H1 (cell line): ENCODE data around the gene NMT1. TPM values are rescaled to one million over a fixed set of nuclear protein-coding genes. Genes with fewer than 3 reads are reported as not detected.
A peak's percentile ranks its signal among the peaks of the same experiment; 100 is the strongest.

ENCODE experiments used
- GABPA ChIP-seq: IDR thresholded peaks from 2 replicates; pipeline ENCODE4 v1.6.1; 2011; ENCODE audit warnings: mild to moderate bottlenecking, low read length, moderate library complexity, borderline replicate concordance; ENCODE audit not compliant: insufficient read depth
- KDM4A ChIP-seq: IDR thresholded peaks from one replicate; pipeline ENCODE4 v1.7.1; 2012; ENCODE audit warnings: low read depth, mild to moderate bottlenecking, moderate library complexity, low read length, inconsistent platforms; ENCODE audit not compliant: severe bottlenecking
- PHF8 ChIP-seq: fragments of 200-600 bp; sonication (generic); conservative IDR thresholded peaks from 2 replicates; pipeline ENCODE4 v1.7.1; 2012; ENCODE audit warnings: low read depth, mild to moderate bottlenecking, inconsistent platforms, low read length, moderate library complexity
- RAD21 ChIP-seq, 2 experiments: IDR thresholded peaks in 1 of 2; conservative IDR thresholded peaks in 1 of 2; 2 replicates each; pipeline ENCODE4 v1.6.1; 2011; ENCODE audit warnings: low read depth in 2 of 2, low read length in 2 of 2, improper control_type of control experiment in 1 of 2, inconsistent platforms in 1 of 2, mild to moderate bottlenecking in 1 of 2, moderate library complexity in 1 of 2
- SUZ12 ChIP-seq: fragments of 200-600 bp; sonication (generic); IDR thresholded peaks from 2 replicates; pipeline ENCODE4 v1.6.1; 2012; ENCODE audit warnings: mild to moderate bottlenecking, inconsistent platforms, low read length, moderate library complexity, mixed read lengths
- polyA plus RNA-seq, 7 experiments: library from polyadenylated mRNA; depleted of rRNA in 3 of 7; stranded (reverse) in 5 of 7; unstranded in 2 of 7; fragments of >200 nt in 5 of 7; fragments of 200-250 nt in 2 of 7; gene quantifications; 1 replicate in 5 of 7; 2 replicates in 1 of 7; 4 replicates in 1 of 7; pipeline versions ENCODE4 v1.2.1 to v1.2.3, GENCODE V29; 2011 to 2013; ENCODE audit warnings: missing spikeins in 2 of 7, mixed read lengths in 2 of 7
- total RNA-seq: library from RNA; stranded (reverse); fragmentation: NEBNext Ultra II Directional; extraction: Animal tissue kit (Norgen Biotek cat#: 25700); gene quantifications from 2 replicates; pipeline ENCODE4 v1.2.1, GENCODE V29; 2021
- TF ChIP-seq, protein P1 (sequence below): IDR thresholded peaks from 2 replicates; pipeline ENCODE4 v1.6.1; 2012; ENCODE audit warnings: inconsistent platforms
- TF ChIP-seq, protein P2 (sequence below): IDR thresholded peaks from 2 replicates; pipeline ENCODE4 v1.6.1; 2012; ENCODE audit warnings: inconsistent platforms

NMT1 gene
- total and polyA plus RNA-seq, 2 of the 8 experiments (the other 6 are each of a cell fraction or from before 2014, with no cell fraction given) = 42.9 to 149 TPM

DNA sequence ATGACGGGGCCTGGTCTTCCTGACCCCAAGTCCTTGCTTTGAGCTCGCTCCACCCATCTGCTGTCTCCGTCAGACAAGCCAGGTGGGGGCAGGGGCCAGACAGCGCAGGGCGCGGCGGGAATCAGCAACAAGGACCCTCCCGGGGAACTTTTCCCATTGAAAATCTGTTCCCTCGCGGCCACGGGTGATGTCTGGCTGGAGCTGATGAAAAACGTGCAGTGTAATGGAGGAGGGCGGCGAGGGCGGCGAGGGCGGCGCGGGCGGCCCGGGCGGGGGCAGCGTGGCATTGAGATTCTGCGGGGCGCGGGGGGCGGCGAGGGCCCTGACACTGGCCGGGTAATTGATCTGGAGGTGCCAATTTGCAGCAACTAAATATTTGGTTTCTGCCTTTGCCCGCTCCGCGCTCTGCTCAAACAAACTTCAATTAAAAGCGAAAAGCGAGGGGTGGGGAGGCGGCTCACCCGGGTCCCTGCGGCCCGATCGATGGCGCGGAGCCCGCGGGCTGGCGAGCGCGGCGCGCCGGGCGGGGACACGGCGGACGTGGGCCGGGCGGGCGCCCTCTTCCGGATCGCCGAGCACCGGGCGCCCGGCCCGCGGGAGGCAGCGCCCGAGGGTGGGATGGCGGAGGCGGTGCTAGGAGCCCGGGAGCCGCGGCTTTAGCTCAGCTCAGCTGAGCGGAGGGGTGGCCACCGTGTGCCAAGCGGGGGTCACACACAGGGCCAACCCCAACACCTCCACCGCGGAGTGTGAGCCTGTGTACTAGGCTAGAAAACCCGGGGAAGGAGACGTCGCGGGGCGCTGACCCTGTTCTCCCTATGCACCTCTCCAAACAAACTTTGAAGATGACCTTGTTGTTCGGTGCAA lies 42.0 kb upstream of the NMT1 start (continued):
- TF ChIP-seq, protein P1, sequence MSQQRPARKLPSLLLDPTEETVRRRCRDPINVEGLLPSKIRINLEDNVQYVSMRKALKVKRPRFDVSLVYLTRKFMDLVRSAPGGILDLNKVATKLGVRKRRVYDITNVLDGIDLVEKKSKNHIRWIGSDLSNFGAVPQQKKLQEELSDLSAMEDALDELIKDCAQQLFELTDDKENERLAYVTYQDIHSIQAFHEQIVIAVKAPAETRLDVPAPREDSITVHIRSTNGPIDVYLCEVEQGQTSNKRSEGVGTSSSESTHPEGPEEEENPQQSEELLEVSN = 0 out of 2 replicates have a peak, but pooled peaks have one; percentile 11
- TF ChIP-seq GABPA (0 out of 2 replicates have a peak, but pooled peaks have one; percentile 3), PHF8 (no peak), RAD21 (IDR thresholded peaks at IDR 0.05 in 1 of 2, conservative IDR thresholded peaks at IDR 0.05 in 1 of 2; ENCODE audit: low read depth in 2 of 2, low read length in 2 of 2) (peak in 1 of 2 experiments; percentile 24; a peak in 1 of 4 replicates), SUZ12 (peak; percentile 54), KDM4A (peak; percentile 39)
- TF ChIP-seq, protein P2, sequence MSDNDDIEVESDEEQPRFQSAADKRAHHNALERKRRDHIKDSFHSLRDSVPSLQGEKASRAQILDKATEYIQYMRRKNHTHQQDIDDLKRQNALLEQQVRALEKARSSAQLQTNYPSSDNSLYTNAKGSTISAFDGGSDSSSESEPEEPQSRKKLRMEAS = peak; percentile 30; the same call in 1 of the 2 replicates
